SK-N-MC (cell line): Measurements from ENCODE around the gene SAT1.
"Not testable (repeated sequence)": the region's sequence is repeated elsewhere in the genome, so short reads cannot be mapped to it uniquely, and the experiment has no call there.

Source experiments
- DNase-seq: peaks from one replicate; pipeline ENCODE4 v3.0.0-alpha.2; 2011; ENCODE audit warnings: low read depth, low spot score
- H3K27ac ChIP-seq: fragments of 200-600 bp; sonication (generic); 2 replicates; pipeline ENCODE4 v1.5.1; 2016; ENCODE audit warnings: mixed run types
- H3K36me3 ChIP-seq: fragments of 200-600 bp; sonication (generic); 2 replicates; pipeline ENCODE4 v1.6.1; 2017; ENCODE audit warnings: antibody characterized with exemption, low read length, mixed read lengths; ENCODE audit not compliant: insufficient read depth
- H3K4me3 ChIP-seq: fragments of 200-600 bp; sonication (generic); 2 replicates; pipeline ENCODE4 v1.5.1; 2016
- H3K9ac ChIP-seq: fragments of 200-600 bp; sonication (generic); 2 replicates; pipeline ENCODE4 v1.8.0; 2017; ENCODE audit warnings: mixed run types, mixed read lengths; ENCODE audit not compliant: insufficient read length
- H3K9me3 ChIP-seq: fragments of 200-600 bp; sonication (generic); 2 replicates; pipeline ENCODE4 v1.6.1; 2017; ENCODE audit warnings: low read depth, mild to moderate bottlenecking, antibody characterized with exemption, low read length, moderate library complexity, mixed read lengths
- EZH2 ChIP-seq: fragments of 200-600 bp; sonication (generic); IDR thresholded peaks from one replicate; pipeline ENCODE4 v1.6.1; 2017; ENCODE audit warnings: antibody characterized with exemption
- FOXP2 ChIP-seq: optimal IDR thresholded peaks from 2 replicates; pipeline ENCODE3; 2011; ENCODE audit warnings: mild to moderate bottlenecking, moderate library complexity; ENCODE audit not compliant: insufficient read depth; ENCODE audit errors: extremely low read length, control extremely low read depth
- POLR2AphosphoS5 ChIP-seq: IDR thresholded peaks from 2 replicates; pipeline ENCODE4 v1.6.1; 2012; ENCODE audit warnings: mild to moderate bottlenecking, low read depth, low read length, borderline replicate concordance

Gene SAT1

GRCh38 chrX:23770142-23770541, 12.8 kb upstream of the SAT1 start:
- no peak overlapping the region for H3K9ac ChIP-seq
- TF ChIP-seq EZH2: no peak
- TF ChIP-seq FOXP2: no peak
- TF ChIP-seq POLR2AphosphoS5: no peak
- no peak overlapping the region for H3K27ac ChIP-seq
- H3K9me3 ChIP-seq: no peaks in the 10 kb centered on the region
- DNase-seq: no peak
- H3K4me3 ChIP-seq: no peak overlapping the region
- no peaks in the 10 kb centered on the region for H3K36me3 ChIP-seq

GRCh38 chrX:23771086-23771485, 11.9 kb upstream of the SAT1 start:
- not testable (repeated sequence) for H3K9ac ChIP-seq, H3K4me3 ChIP-seq, H3K27ac ChIP-seq, H3K36me3 ChIP-seq, H3K9me3 ChIP-seq, DNase-seq

- Histone ChIP-seq H3K4me3 (no peak overlapping the region), H3K9ac (no peak overlapping the region), H3K36me3 (no peaks in the 10 kb centered on the region), H3K9me3 (no peaks in the 10 kb centered on the region), H3K27ac (no peak overlapping the region)
- no peak for TF ChIP-seq EZH2
- TF ChIP-seq POLR2AphosphoS5: no peak
- no peak for TF ChIP-seq FOXP2
- no peak for DNase-seq
These were observed 9.3 kb upstream of the SAT1 start for GRCh38 chrX:23773601-23774175.

GRCh38 chrX:23776363-23776762, 6.6 kb upstream of the SAT1 start:
- Histone ChIP-seq H3K27ac (no peak overlapping the region), H3K36me3 (no peaks in the 10 kb centered on the region), H3K4me3 (no peak overlapping the region), H3K9ac (no peak overlapping the region), H3K9me3 (no peaks in the 10 kb centered on the region)
- no peak for TF ChIP-seq POLR2AphosphoS5
- no peak for TF ChIP-seq EZH2
- TF ChIP-seq FOXP2: no peak
- DNase-seq: no peak

GRCh38 chrX:23779025-23779424, 3.9 kb upstream of the SAT1 start:
- Histone ChIP-seq H3K36me3 (no peaks in the 10 kb centered on the region), H3K9me3 (no peaks in the 10 kb centered on the region), H3K4me3 (no peak overlapping the region), H3K9ac (no peak overlapping the region), H3K27ac (no peak overlapping the region)
- no peak for DNase-seq
- TF ChIP-seq FOXP2 (no peak), POLR2AphosphoS5 (no peak), EZH2 (no peak)

GRCh38 chrX:23782455-23782854, 518 bp upstream of the SAT1 start:
- no peaks in the 10 kb centered on the region; the same call in 1 of the 2 replicates for H3K36me3 ChIP-seq
- DNase-seq: no peak
- peak overlapping the region; percentile 60 for H3K27ac ChIP-seq
- peak overlapping the region; percentile 49 for H3K9ac ChIP-seq
- peak overlapping the region; percentile 86 for H3K4me3 ChIP-seq
- no peak for TF ChIP-seq FOXP2
- no peak for TF ChIP-seq POLR2AphosphoS5
- TF ChIP-seq EZH2: no peak
- no peaks in the 10 kb centered on the region for H3K9me3 ChIP-seq

- TF ChIP-seq FOXP2 (no peak), EZH2 (no peak), POLR2AphosphoS5 (no peak)
- no peak overlapping the region for H3K27ac ChIP-seq
- no peaks in the 10 kb centered on the region; the same call in 1 of the 2 replicates for H3K36me3 ChIP-seq
- no peaks in the 10 kb centered on the region for H3K9me3 ChIP-seq
- peak overlapping the region; percentile 86 for H3K4me3 ChIP-seq
- peak overlapping the region; percentile 28 for H3K9ac ChIP-seq
- DNase-seq: no peak
These were observed 856 bp downstream of the SAT1 start for GRCh38 chrX:23783589-23784469.

- Histone ChIP-seq H3K27ac (no peak overlapping the region), H3K36me3 (no peaks in the 10 kb centered on the region; the same call in 1 of the 2 replicates), H3K4me3 (no peak overlapping the region; the same call in 1 of the 2 replicates), H3K9me3 (no peaks in the 10 kb centered on the region), H3K9ac (no peak overlapping the region)
- DNase-seq: no peak
- TF ChIP-seq POLR2AphosphoS5: no peak
- no peak for TF ChIP-seq FOXP2
- no peak for TF ChIP-seq EZH2
These were observed 1.7 kb downstream of the SAT1 start for GRCh38 chrX:23784470-23785331.
